Activated T-helper 17 cell treated with anti-CD3 and anti-CD28 coated beads, Interleukin-2, amount 50 U/mL, for 72 hours (primary cell): ENCODE results near the gene SERPINA5. TPM values are rescaled to one million over a fixed set of nuclear protein-coding genes. Genes with fewer than 3 reads are reported as not detected.

Source experiments
- ATAC-seq: fragments of 150-1000 bp; cut with Tn5 transposase; replicated peaks from 2 replicates; pipeline ENCODE4 v1.10.0; 2021; ENCODE audit warnings: mild to moderate bottlenecking, moderate library complexity
- H3K27ac Mint-ChIP-seq: one replicate; pipeline ENCODE4 v1.8.0; 2022; ENCODE audit warnings: mixed read lengths
- H3K27me3 Mint-ChIP-seq: one replicate; pipeline ENCODE4 v1.8.0; 2022; ENCODE audit warnings: mixed read lengths
- H3K36me3 Mint-ChIP-seq: one replicate; pipeline ENCODE4 v1.8.0; 2022; ENCODE audit warnings: low read depth, mild to moderate bottlenecking, mixed read lengths
- H3K4me1 Mint-ChIP-seq: one replicate; pipeline ENCODE4 v1.8.0; 2022; ENCODE audit warnings: mixed read lengths
- H3K4me3 Mint-ChIP-seq: one replicate; pipeline ENCODE4 v1.8.0; 2022; ENCODE audit warnings: mild to moderate bottlenecking, mixed read lengths
- H3K9me3 Mint-ChIP-seq: one replicate; pipeline ENCODE4 v1.8.0; 2022; ENCODE audit warnings: mixed read lengths
- total RNA-seq, 2 donors: library from RNA; stranded (reverse); gene quantifications; one replicate each; pipeline ENCODE4 v1.2.3, GENCODE V29; 2022

SERPINA5 gene
- total RNA-seq, 2 donors from 2014 or later, result not detected

GRCh38 chr14:94562022-94562421 is 19.2 kb upstream of the SERPINA5 start:
- H3K4me3 Mint-ChIP-seq, result no peak overlapping the region
- no peaks in the 10 kb centered on the region for H3K4me1 Mint-ChIP-seq
- no peak overlapping the region for H3K27ac Mint-ChIP-seq
- no peaks in the 10 kb centered on the region for H3K36me3 Mint-ChIP-seq
- H3K27me3 Mint-ChIP-seq, result peaks cover 20% of the 10 kb centered on the region
- peaks cover 9% of the 10 kb centered on the region for H3K9me3 Mint-ChIP-seq
- ATAC-seq, result no peak

GRCh38 chr14:94562941-94563883 is 18.0 kb upstream of the SERPINA5 start:
- Mint-ChIP-seq H3K9me3 (peaks cover 5% of the 10 kb centered on the region), H3K27ac (no peak overlapping the region), H3K27me3 (peaks cover 20% of the 10 kb centered on the region), H3K4me1 (no peaks in the 10 kb centered on the region), H3K36me3 (no peaks in the 10 kb centered on the region), H3K4me3 (no peak overlapping the region)
- no peak for ATAC-seq

DNA sequence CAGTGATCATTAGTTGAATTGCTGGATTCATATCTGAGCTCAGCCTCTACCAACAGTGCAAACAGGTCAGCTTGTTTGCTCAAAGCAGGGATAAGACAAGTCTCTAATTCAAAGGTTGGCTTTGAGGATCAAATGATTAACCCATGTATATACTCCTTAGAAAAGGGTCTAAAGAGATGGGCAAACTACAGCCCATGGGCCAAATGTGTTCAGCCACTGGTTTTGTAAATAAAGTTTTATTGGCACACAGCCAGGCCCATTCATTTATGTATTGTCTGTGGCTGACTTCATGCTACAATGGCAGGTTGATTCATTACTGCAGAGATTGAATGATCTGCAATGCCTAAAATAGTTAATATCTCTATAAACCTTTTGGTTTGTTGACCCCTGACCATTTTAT is 16.8 kb upstream of the SERPINA5 start:
- no peak overlapping the region for H3K27ac Mint-ChIP-seq
- H3K4me1 Mint-ChIP-seq, result no peaks in the 10 kb centered on the region
- ATAC-seq, result no peak
- peaks cover 5% of the 10 kb centered on the region for H3K9me3 Mint-ChIP-seq
- H3K36me3 Mint-ChIP-seq, result no peaks in the 10 kb centered on the region
- peaks cover 16% of the 10 kb centered on the region for H3K27me3 Mint-ChIP-seq
- H3K4me3 Mint-ChIP-seq, result no peak overlapping the region

DNA sequence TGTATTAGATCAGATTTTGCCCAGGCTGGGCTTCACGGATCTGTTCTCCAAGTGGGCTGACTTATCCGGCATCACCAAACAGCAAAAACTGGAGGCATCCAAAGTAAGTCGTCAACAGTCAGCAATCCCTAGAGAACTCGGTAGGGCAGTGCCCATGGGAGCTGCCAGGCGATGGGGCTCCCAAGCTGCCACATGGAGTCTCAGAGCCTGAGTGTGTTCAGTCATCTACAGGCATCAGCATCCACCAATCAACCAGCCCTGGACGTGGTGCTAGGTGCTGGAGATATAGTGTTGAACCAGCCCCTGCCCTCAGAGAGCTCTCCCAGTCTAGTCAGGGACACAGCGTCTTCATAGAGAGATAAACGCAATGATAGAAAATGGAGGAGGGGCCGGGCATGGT is 13.0 kb upstream of the SERPINA5 start:
- H3K27ac Mint-ChIP-seq, result no peak overlapping the region
- H3K36me3 Mint-ChIP-seq, result no peaks in the 10 kb centered on the region
- H3K4me1 Mint-ChIP-seq, result no peaks in the 10 kb centered on the region
- peaks cover 5% of the 10 kb centered on the region for H3K9me3 Mint-ChIP-seq
- peaks cover 16% of the 10 kb centered on the region for H3K27me3 Mint-ChIP-seq
- ATAC-seq, result no peak
- H3K4me3 Mint-ChIP-seq, result no peak overlapping the region

- Mint-ChIP-seq H3K4me1 (no peaks in the 10 kb centered on the region), H3K27me3 (peaks cover 13% of the 10 kb centered on the region), H3K4me3 (no peak overlapping the region), H3K27ac (no peak overlapping the region), H3K36me3 (no peaks in the 10 kb centered on the region), H3K9me3 (peaks cover 5% of the 10 kb centered on the region)
- no peak for ATAC-seq
Measured at GRCh38 chr14:94569381-94570001, 11.7 kb upstream of the SERPINA5 start.

DNA sequence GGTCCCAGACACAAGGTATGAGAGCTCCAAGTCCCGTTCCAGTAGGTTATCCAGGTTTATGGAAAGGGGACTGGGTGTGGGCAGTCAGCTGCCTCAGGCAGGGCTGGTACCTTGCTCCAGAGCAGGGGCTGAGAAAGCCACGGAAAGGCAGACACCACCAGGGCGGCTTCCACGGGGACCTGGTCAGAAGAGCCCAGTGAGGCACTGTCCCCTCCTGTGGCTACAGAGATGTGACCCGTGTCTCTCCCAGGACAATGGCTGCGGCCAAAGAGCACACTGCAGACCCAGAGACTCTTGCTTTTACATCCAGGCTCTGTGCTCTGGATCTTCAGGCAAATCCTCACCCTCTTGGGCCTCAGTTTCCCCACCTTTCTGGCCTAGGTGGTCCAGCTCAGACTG is 11.2 kb upstream of the SERPINA5 start:
- ATAC-seq, result no peak
- Mint-ChIP-seq H3K27ac (no peak overlapping the region), H3K4me3 (no peak overlapping the region), H3K9me3 (peaks cover 5% of the 10 kb centered on the region), H3K36me3 (no peaks in the 10 kb centered on the region), H3K4me1 (no peaks in the 10 kb centered on the region), H3K27me3 (peaks cover 13% of the 10 kb centered on the region)

GRCh38 chr14:94570440-94570839 is 10.8 kb upstream of the SERPINA5 start:
- H3K27ac Mint-ChIP-seq, result no peak overlapping the region
- H3K4me3 Mint-ChIP-seq, result no peak overlapping the region
- H3K27me3 Mint-ChIP-seq, result peaks cover 13% of the 10 kb centered on the region
- H3K4me1 Mint-ChIP-seq, result no peaks in the 10 kb centered on the region
- H3K9me3 Mint-ChIP-seq, result peaks cover 5% of the 10 kb centered on the region
- no peaks in the 10 kb centered on the region for H3K36me3 Mint-ChIP-seq
- ATAC-seq, result no peak

DNA sequence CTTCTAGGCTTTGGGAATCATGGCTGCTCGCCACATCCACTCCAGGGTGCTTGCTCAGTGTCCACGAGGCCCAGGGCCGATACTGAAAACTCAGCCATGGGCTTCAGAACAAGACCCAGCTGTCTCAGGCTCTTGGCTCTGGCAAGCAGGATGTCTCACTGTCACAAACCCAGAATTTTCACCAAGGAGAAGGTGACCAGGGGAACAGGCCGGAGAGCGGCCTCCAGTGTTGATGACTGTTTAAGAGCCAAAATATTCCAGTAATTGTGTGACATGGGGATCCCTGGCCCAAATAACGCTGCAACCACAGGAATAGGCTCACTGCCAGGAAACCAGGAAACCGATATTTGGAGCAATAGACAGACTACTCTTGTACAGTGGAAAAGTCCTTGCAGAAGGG is 9.8 kb upstream of the SERPINA5 start:
- peaks cover 8% of the 10 kb centered on the region for H3K27me3 Mint-ChIP-seq
- ATAC-seq, result no peak
- H3K4me1 Mint-ChIP-seq, result no peaks in the 10 kb centered on the region
- no peak overlapping the region for H3K27ac Mint-ChIP-seq
- no peaks in the 10 kb centered on the region for H3K36me3 Mint-ChIP-seq
- H3K4me3 Mint-ChIP-seq, result no peak overlapping the region
- H3K9me3 Mint-ChIP-seq, result peaks cover 1% of the 10 kb centered on the region

DNA sequence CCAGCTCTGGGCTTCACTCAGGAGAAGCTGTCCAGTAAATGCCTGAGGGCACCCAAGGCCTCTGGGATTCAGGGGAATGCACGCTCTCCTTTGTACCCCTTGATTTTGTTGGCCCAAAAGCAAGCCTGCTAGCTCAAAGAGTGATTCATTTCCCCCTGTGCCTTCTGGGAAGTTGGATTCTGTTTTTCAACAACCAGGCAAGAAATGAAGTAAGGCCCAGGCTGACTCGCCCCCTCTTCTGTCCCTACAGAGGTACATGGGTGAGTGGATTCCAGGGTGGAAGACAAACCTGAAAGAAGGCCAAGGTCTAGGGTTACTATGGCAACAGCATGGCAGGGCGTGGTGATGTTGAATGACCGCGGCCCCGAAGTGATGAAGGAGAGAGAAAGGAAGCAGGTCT is 9.3 kb upstream of the SERPINA5 start:
- no peak for ATAC-seq
- H3K9me3 Mint-ChIP-seq, result no peaks in the 10 kb centered on the region
- H3K36me3 Mint-ChIP-seq, result no peaks in the 10 kb centered on the region
- no peak overlapping the region for H3K27ac Mint-ChIP-seq
- H3K27me3 Mint-ChIP-seq, result peaks cover 6% of the 10 kb centered on the region
- H3K4me3 Mint-ChIP-seq, result no peak overlapping the region
- no peaks in the 10 kb centered on the region for H3K4me1 Mint-ChIP-seq

DNA sequence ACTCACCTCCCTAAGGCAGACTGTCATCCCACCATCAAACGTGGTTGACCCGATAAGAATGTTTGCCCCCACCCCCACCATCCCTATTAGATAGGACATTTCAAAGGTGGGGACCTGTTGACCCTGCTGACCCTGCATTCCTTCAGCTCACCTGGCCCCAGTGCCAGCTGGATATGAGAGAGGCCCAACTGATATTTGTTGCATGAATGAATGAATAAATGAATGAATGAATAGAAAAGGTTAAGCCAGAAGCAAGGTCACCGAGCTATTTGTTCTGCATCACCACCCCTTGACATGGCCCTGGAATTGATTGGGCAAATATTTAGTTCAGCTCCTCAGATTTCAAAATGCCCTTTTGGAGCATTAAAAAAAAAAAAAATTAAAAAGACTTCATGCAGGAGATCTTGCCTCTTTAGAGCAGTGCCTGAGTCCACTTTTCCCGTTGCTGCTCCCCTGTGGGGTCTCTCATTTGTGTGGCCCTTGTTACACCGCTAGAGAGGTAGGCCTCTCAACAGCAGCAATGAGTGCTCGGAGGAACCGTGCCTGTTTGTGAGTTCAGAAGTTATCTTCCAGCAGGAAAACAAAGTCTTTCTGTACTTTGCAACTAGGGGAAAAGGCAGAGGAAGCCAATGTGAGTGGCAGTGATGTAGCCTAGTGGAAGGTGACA is 8.5 kb upstream of the SERPINA5 start:
- no peaks in the 10 kb centered on the region for H3K36me3 Mint-ChIP-seq
- H3K27ac Mint-ChIP-seq, result no peak overlapping the region
- no peak overlapping the region for H3K4me3 Mint-ChIP-seq
- H3K27me3 Mint-ChIP-seq, result peaks cover 3% of the 10 kb centered on the region
- no peaks in the 10 kb centered on the region for H3K4me1 Mint-ChIP-seq
- no peak for ATAC-seq
- H3K9me3 Mint-ChIP-seq, result no peaks in the 10 kb centered on the region

DNA sequence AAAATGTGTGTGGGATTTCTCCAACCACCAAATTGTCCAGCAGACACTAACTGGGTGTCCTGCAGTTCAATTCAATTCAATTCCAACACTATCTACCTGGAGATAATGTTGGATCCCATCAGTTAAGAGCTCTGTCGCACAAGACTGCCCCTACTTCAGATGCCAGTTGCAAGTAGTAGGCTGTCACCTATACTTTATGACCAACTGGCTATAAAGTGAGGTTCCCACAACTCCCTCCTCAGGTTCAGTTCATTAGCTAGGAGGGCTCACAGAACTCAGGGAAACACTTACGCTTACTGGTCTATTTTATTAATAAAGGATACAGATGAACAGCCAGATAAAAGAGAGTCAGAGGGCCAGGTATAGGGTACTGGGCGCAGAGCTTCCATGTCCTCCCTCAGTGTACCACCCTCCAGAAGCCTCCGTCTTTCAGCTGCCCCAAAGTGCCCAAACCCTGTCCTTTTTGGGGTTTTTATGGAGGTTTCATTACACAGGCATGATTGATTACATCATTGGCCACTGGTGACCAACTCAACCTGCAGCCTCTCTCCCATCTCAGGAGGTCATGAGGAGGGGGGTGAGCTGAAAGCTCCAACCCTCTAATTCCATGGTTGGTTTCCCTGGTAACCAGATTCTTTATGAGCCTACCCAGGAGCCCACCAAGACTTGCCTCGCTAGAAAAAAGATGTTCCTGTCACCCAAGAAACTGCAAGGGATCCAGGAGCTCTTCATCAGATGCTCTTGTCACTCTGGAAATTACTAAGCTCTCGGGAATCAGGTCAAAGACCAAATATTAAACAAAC is 7.5 kb upstream of the SERPINA5 start:
- H3K4me3 Mint-ChIP-seq, result no peak overlapping the region
- H3K36me3 Mint-ChIP-seq, result no peaks in the 10 kb centered on the region
- H3K9me3 Mint-ChIP-seq, result no peaks in the 10 kb centered on the region
- no peak for ATAC-seq
- H3K27ac Mint-ChIP-seq, result no peak overlapping the region
- H3K4me1 Mint-ChIP-seq, result no peaks in the 10 kb centered on the region
- H3K27me3 Mint-ChIP-seq, result peaks cover 3% of the 10 kb centered on the region

- H3K4me3 Mint-ChIP-seq, result no peak overlapping the region
- peaks cover 3% of the 10 kb centered on the region for H3K27me3 Mint-ChIP-seq
- H3K36me3 Mint-ChIP-seq, result no peaks in the 10 kb centered on the region
- H3K4me1 Mint-ChIP-seq, result no peaks in the 10 kb centered on the region
- no peaks in the 10 kb centered on the region for H3K9me3 Mint-ChIP-seq
- ATAC-seq, result no peak
- no peak overlapping the region for H3K27ac Mint-ChIP-seq
Measured at GRCh38 chr14:94574336-94574735, 6.9 kb upstream of the SERPINA5 start.

DNA sequence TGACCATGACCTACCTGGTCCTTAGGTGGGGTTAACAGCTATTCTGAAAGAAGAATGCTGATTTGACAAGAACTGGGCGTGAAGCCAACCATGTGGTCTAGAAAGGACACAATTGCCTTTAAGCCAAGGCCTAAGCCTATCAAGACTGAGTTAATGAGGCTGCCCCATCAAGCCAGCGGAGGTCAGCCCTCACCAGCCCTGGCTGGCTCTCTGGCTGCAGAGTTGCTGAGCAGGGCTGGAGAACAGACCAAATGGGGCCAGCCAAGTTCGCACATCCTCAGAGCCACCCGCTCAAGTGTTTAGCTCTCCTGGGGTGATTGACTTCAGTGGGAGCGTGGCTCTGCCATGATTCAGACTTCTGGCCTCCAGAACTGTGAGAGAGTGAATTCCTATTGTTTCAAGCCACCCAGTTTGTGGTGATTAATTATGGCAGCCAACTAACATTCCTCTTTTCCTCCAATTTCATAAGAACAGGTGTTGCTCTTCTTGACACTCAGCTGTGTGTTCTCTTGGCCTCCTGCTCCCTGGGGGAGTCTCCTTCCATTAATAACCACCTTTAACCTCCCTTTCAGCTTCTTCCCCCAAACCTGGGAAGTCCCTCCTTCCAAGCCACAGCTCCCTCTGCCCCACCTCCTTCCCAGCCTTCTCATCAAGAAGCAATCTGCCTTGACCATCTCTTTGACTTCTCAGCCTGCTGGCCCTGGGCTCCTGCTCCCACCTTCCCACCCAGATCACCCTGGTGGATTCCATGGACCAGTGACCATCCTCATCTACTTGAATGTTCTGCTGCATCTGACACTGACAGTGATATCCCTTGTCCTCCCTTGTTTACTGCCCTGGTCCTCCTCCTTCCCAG is 5.3 kb upstream of the SERPINA5 start:
- H3K36me3 Mint-ChIP-seq, result no peaks in the 10 kb centered on the region
- ATAC-seq, result no peak
- H3K9me3 Mint-ChIP-seq, result no peaks in the 10 kb centered on the region
- no peak overlapping the region for H3K4me3 Mint-ChIP-seq
- no peak overlapping the region for H3K27ac Mint-ChIP-seq
- H3K27me3 Mint-ChIP-seq, result peaks cover 12% of the 10 kb centered on the region
- no peaks in the 10 kb centered on the region for H3K4me1 Mint-ChIP-seq
